IMR-90 (cell line): ENCODE measurements around the gene CATSPERB.

ENCODE experiments used
- CEBPB ChIP-seq: IDR thresholded peaks from 2 replicates; pipeline ENCODE4 v1.6.1; 2012; ENCODE audit warnings: low read depth, low read length, improper control_type of control experiment
- FOS ChIP-seq: fragments of 150-350 bp; IDR thresholded peaks from 2 replicates; pipeline ENCODE4 v1.6.1; 2016; ENCODE audit warnings: low read depth, low read length
- POLR2A ChIP-seq: IDR thresholded peaks from 2 replicates; pipeline ENCODE4 v1.6.1; 2012; ENCODE audit warnings: mild to moderate bottlenecking, low read depth, low read length
- TF ChIP-seq, protein P1 (sequence below): conservative IDR thresholded peaks from 2 replicates; pipeline ENCODE4 v1.5.1; 2012; ENCODE audit warnings: mild to moderate bottlenecking, low read depth, low read length, improper control_type of control experiment
- TF ChIP-seq, protein P2 (sequence below): fragments of 150-350 bp; IDR thresholded peaks from 2 replicates; pipeline ENCODE4 v1.6.1; 2017; ENCODE audit warnings: mild to moderate bottlenecking, antibody characterized with exemption, low read length, low read depth

- TF ChIP-seq, protein P1, sequence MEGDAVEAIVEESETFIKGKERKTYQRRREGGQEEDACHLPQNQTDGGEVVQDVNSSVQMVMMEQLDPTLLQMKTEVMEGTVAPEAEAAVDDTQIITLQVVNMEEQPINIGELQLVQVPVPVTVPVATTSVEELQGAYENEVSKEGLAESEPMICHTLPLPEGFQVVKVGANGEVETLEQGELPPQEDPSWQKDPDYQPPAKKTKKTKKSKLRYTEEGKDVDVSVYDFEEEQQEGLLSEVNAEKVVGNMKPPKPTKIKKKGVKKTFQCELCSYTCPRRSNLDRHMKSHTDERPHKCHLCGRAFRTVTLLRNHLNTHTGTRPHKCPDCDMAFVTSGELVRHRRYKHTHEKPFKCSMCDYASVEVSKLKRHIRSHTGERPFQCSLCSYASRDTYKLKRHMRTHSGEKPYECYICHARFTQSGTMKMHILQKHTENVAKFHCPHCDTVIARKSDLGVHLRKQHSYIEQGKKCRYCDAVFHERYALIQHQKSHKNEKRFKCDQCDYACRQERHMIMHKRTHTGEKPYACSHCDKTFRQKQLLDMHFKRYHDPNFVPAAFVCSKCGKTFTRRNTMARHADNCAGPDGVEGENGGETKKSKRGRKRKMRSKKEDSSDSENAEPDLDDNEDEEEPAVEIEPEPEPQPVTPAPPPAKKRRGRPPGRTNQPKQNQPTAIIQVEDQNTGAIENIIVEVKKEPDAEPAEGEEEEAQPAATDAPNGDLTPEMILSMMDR: no peak
- TF ChIP-seq POLR2A: no peak
- TF ChIP-seq, protein P2, sequence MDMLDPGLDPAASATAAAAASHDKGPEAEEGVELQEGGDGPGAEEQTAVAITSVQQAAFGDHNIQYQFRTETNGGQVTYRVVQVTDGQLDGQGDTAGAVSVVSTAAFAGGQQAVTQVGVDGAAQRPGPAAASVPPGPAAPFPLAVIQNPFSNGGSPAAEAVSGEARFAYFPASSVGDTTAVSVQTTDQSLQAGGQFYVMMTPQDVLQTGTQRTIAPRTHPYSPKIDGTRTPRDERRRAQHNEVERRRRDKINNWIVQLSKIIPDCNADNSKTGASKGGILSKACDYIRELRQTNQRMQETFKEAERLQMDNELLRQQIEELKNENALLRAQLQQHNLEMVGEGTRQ: no peak
- TF ChIP-seq CEBPB: no peak
- no peak for TF ChIP-seq FOS
Observed at GRCh38 chr14:91577632-91578233, 154.2 kb downstream of the CATSPERB start.
